ENCODE data around the gene APOM.

Gene APOM

GRCh38 chr6:31677955-31678354 lies 22.3 kb downstream of the APOM start:
- no peak for DNase-seq (ENCODE audit: low read depth, low spot score)
- H3K4me3 ChIP-seq (ENCODE audit: low read depth, low read length): no peak overlapping the region
- TF ChIP-seq, protein P1, sequence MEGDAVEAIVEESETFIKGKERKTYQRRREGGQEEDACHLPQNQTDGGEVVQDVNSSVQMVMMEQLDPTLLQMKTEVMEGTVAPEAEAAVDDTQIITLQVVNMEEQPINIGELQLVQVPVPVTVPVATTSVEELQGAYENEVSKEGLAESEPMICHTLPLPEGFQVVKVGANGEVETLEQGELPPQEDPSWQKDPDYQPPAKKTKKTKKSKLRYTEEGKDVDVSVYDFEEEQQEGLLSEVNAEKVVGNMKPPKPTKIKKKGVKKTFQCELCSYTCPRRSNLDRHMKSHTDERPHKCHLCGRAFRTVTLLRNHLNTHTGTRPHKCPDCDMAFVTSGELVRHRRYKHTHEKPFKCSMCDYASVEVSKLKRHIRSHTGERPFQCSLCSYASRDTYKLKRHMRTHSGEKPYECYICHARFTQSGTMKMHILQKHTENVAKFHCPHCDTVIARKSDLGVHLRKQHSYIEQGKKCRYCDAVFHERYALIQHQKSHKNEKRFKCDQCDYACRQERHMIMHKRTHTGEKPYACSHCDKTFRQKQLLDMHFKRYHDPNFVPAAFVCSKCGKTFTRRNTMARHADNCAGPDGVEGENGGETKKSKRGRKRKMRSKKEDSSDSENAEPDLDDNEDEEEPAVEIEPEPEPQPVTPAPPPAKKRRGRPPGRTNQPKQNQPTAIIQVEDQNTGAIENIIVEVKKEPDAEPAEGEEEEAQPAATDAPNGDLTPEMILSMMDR (IDR thresholded peaks at IDR 0.05; ENCODE audit: low read depth, low read length): no peak
- in situ Hi-C loops (cut with HindIII; ENCODE audit: low sequenced_read_pairs): no loop called here

DNA sequence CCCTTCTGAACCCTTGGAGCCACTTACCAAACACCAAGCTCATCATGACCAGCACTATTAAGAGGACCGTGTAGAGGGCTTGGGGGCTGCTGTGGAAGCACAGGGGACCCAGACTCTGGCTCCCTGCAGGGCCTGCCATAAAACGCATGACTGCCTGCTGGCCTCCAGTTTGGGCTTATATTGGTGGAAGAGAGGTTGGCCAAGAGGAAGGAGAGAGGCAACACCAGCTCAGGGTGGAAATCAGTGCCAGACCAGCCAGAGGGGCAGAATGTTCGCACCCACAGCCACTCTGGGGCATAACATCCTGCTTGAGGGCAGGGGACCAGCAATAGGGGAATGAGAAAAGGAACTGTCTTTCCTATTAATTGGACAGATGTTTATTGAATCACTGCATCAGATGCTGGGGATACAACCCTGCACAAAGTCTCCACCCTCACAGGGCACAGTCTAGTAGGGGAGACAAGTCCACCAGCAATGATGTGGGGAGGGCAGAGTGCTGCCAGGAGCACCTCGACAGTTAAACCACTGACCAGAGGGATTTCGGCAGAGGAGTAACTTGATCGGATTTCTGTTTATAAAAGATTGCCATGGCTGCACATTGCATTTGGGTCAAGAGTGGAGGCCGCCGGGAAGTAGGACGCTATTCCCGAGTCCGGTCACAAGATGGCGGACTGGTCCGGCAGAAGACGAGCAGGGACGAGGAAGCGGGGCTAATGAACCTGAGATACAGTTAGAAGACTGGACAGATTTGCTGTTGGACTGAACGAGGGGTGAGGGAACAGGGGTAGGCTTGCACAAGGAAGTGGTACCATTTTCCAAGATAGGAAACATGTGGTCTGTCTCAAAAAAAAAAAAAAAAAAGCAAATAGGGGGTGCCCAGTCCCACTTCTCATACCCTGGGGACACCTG lies 24.8 kb downstream of the APOM start, which contains the start of gene LY6G5C:
Gene LY6G5C (minus strand): TSS at position 842 of the 909 bp plus-strand sequence. CDS start 694 bp downstream, at position 148.
- TF ChIP-seq, protein P1 (IDR thresholded peaks at IDR 0.05; ENCODE audit: low read depth, low read length): peak; percentile 71
- in situ Hi-C loops (cut with HindIII; ENCODE audit: low sequenced_read_pairs): no loop called here
- DNase-seq (ENCODE audit: low read depth, low spot score): peak; percentile 91
- H3K4me3 ChIP-seq (ENCODE audit: low read depth, low read length): peak within 1 kb of the TSS; percentile 35

DNA sequence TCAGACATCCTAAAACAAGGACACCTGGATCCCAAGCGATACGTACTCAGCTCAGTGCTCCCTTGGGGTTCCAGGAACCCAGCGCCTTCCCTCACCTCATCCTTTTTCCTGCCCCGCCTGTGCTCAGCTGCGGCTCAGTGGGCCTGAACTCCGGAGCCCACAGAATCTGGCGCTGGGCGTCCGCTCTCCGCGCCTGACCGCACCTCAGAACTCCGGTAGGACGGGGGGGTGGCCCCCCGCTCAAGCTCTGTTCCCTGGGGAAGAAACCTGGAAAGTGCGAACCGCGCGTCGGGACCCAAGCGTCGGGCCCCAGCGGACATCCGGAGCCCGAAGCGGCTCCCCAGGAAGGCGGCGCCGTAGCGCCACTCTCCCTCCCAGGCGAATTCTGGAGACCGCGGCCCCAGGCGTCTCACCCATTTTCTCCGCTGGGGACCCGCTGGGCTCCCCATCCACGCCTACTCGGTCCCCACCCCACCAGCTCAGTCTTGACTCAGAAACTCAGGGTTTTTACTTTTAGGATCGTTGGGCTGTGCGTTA lies 25.5 kb downstream of the APOM start:
- in situ Hi-C loops (cut with HindIII; ENCODE audit: low sequenced_read_pairs): no loop called here
- peak overlapping the region; percentile 35 for H3K4me3 ChIP-seq (ENCODE audit: low read depth, low read length)
- TF ChIP-seq, protein P1 (IDR thresholded peaks at IDR 0.05; ENCODE audit: low read depth, low read length): no peak
- no peak for DNase-seq (ENCODE audit: low read depth, low spot score)

- TF ChIP-seq, protein P1 (IDR thresholded peaks at IDR 0.05; ENCODE audit: low read depth, low read length): no peak
- no peak overlapping the region for H3K4me3 ChIP-seq (ENCODE audit: low read depth, low read length)
- in situ Hi-C loops (cut with HindIII; ENCODE audit: low sequenced_read_pairs): no loop called here
- DNase-seq (ENCODE audit: low read depth, low spot score): no peak
Measured at GRCh38 chr6:31683591-31683990, 27.9 kb downstream of the APOM start.

- H3K4me3 ChIP-seq (ENCODE audit: low read depth, low read length): no peak overlapping the region
- no peak for DNase-seq (ENCODE audit: low read depth, low spot score)
- in situ Hi-C loops (cut with HindIII; ENCODE audit: low sequenced_read_pairs): no loop called here
- TF ChIP-seq, protein P1 (IDR thresholded peaks at IDR 0.05; ENCODE audit: low read depth, low read length): no peak
Measured at GRCh38 chr6:31686483-31686882, 30.8 kb downstream of the APOM start.

- in situ Hi-C loops (cut with HindIII; ENCODE audit: low sequenced_read_pairs): no loop called here
- no peak overlapping the region for H3K4me3 ChIP-seq (ENCODE audit: low read depth, low read length)
- TF ChIP-seq, protein P1 (IDR thresholded peaks at IDR 0.05; ENCODE audit: low read depth, low read length): no peak
- DNase-seq (ENCODE audit: low read depth, low spot score): no peak
Measured at GRCh38 chr6:31687321-31687720, 31.6 kb downstream of the APOM start.
